Gastroesophageal sphincter (tissue), 4 donors: ENCODE data around the gene KHDRBS2. TPM values are rescaled to one million over a fixed set of nuclear protein-coding genes. Genes with fewer than 3 reads are reported as not detected.

Experiments
- ATAC-seq: fragments of 150-250 bp; one replicate; pipeline ENCODE4 v1.9.1; 2016; ENCODE audit warnings: mild to moderate bottlenecking, moderate library complexity
- H3K27ac ChIP-seq, 4 donors: fragments of 200-600 bp; sonication (generic) in 3 of 4; 1 replicate in 3 of 4; 2 replicates in 1 of 4; pipeline ENCODE4 v1.5.1; 2016 to 2019
- H3K27me3 ChIP-seq: fragments of 200-600 bp; sonication (generic); one replicate; pipeline ENCODE4 v1.5.1; 2019
- H3K36me3 ChIP-seq, 2 donors: fragments of 200-600 bp; sonication (generic); one replicate each; pipeline ENCODE4 v1.5.1; 2019; ENCODE audit warnings: control low read depth in 1 of 2
- H3K4me1 ChIP-seq, 3 donors: fragments of 200-600 bp; sonication (generic); 1 replicate in 2 of 3; 2 replicates in 1 of 3; pipeline ENCODE4 v1.5.1; 2016 to 2019; ENCODE audit warnings: control low read depth in 2 of 3
- H3K4me3 ChIP-seq, 2 donors: fragments of 200-600 bp; sonication (generic); one replicate each; pipeline ENCODE4 v1.5.1; 2019; ENCODE audit warnings: mild to moderate bottlenecking in 1 of 2, moderate library complexity in 1 of 2
- H3K9me3 ChIP-seq, 3 donors: fragments of 200-600 bp; sonication (generic); one replicate each; pipeline ENCODE4 v1.5.1; 2017 to 2019; ENCODE audit warnings: control low read depth in 2 of 3
- EP300 ChIP-seq: sonication (generic); formaldehyde crosslinking; IDR thresholded peaks from one replicate; pipeline ENCODE4 v1.6.1; 2017; ENCODE audit warnings: antibody characterized with exemption, mild to moderate bottlenecking
- POLR2A ChIP-seq, 2 donors: fragments of 450-650 bp; IDR thresholded peaks; one replicate each; pipeline ENCODE4 v1.6.1; 2017; ENCODE audit warnings: antibody characterized with exemption in 2 of 2, mild to moderate bottlenecking in 2 of 2, moderate library complexity in 1 of 2
- POLR2AphosphoS5 ChIP-seq: sonication (generic); formaldehyde crosslinking; IDR thresholded peaks from one replicate; pipeline ENCODE4 v1.6.1; 2017; ENCODE audit warnings: antibody characterized with exemption
- WGBS, 2 donors: methylation state at CpG; one replicate each; pipeline ENCODE4 v1.1.5; 2018; ENCODE audit warnings: low coverage in 1 of 2; 5-methylcytosine and 5-hydroxymethylcytosine counted together
- total RNA-seq, 4 donors: library from RNA; depleted of rRNA; stranded (reverse); fragments of >200 nt; gene quantifications; one replicate each; pipeline ENCODE4 v1.1.0, GENCODE V29; 2016
- TF ChIP-seq, protein P1 (sequence below), 4 experiments: fragments of 200-600 bp in 2 of 4; fragments of 450-650 bp in 2 of 4; sonication (generic) in 1 of 4; IDR thresholded peaks; one replicate each; pipeline ENCODE4 v1.5.1; 2017 to 2019; ENCODE audit warnings: antibody characterized with exemption in 4 of 4, mild to moderate bottlenecking in 2 of 4, moderate library complexity in 2 of 4

Gene KHDRBS2
- total RNA-seq, 4 donors from 2014 or later: 0.62 to 0.81 TPM; not detected in 2

DNA sequence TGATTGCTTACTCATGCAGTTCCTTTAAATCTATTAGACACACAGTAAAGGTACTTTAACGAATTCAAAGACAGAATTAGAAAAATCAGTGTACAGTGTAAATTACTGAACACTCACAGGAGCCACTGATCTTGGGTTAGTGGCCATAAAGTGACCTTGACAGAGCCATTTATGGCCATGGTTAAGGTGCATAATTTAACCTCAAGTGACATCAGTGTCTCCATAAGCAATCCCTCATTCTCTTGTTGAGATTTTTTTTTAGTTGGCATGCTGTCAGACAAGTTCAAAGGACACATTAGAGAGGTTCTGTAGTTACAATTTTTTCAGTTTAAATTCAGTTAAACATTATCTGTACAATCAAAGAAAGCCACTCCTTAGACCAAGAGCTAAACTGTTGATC lies 334.4 kb downstream of the KHDRBS2 start:
- Histone ChIP-seq H3K36me3 (no peaks in the 10 kb centered on the region), H3K27me3 (no peaks in the 10 kb centered on the region), H3K27ac (no peak overlapping the region), H3K4me1 (no peaks in the 10 kb centered on the region), H3K9me3 (no peaks in the 10 kb centered on the region), H3K4me3 (no peak overlapping the region)
- no peak for ATAC-seq
- WGBS, 2 donors: 44 to 77% methylated on average over 1 of the region's 1 CpG
- no peak for TF ChIP-seq EP300
- TF ChIP-seq POLR2AphosphoS5: no peak
- TF ChIP-seq, protein P1, sequence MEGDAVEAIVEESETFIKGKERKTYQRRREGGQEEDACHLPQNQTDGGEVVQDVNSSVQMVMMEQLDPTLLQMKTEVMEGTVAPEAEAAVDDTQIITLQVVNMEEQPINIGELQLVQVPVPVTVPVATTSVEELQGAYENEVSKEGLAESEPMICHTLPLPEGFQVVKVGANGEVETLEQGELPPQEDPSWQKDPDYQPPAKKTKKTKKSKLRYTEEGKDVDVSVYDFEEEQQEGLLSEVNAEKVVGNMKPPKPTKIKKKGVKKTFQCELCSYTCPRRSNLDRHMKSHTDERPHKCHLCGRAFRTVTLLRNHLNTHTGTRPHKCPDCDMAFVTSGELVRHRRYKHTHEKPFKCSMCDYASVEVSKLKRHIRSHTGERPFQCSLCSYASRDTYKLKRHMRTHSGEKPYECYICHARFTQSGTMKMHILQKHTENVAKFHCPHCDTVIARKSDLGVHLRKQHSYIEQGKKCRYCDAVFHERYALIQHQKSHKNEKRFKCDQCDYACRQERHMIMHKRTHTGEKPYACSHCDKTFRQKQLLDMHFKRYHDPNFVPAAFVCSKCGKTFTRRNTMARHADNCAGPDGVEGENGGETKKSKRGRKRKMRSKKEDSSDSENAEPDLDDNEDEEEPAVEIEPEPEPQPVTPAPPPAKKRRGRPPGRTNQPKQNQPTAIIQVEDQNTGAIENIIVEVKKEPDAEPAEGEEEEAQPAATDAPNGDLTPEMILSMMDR (IDR thresholded peaks at IDR 0.05): no peak
- TF ChIP-seq POLR2A (IDR thresholded peaks at IDR 0.05): no peak

DNA sequence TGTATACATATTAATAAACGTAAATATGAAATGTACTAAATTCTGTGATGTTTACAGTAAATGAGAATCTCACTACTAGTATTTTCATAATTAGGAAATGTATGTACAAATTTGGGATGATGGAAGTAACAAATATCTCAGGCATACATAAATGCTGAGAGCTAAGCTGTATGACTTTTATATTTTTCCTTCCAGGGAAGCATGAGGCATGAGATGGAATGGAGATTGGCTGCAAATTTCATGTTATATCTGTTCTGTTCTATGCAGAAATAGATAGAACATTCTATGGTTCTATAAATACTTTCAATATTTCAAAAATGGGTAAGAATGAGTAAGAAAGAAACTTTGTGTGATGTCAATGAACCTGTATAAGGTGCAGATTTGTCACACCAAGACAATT lies 335.2 kb downstream of the KHDRBS2 start:
- ATAC-seq: no peak
- Histone ChIP-seq H3K4me1 (no peaks in the 10 kb centered on the region), H3K36me3 (no peaks in the 10 kb centered on the region), H3K9me3 (no peaks in the 10 kb centered on the region), H3K4me3 (no peak overlapping the region), H3K27me3 (no peaks in the 10 kb centered on the region), H3K27ac (no peak overlapping the region)
- 86 to 94% methylated on average over 1 of the region's 1 CpG for WGBS, 2 donors
- TF ChIP-seq EP300: no peak
- TF ChIP-seq, protein P1 (IDR thresholded peaks at IDR 0.05): no peak
- TF ChIP-seq POLR2A (IDR thresholded peaks at IDR 0.05): no peak
- no peak for TF ChIP-seq POLR2AphosphoS5

DNA sequence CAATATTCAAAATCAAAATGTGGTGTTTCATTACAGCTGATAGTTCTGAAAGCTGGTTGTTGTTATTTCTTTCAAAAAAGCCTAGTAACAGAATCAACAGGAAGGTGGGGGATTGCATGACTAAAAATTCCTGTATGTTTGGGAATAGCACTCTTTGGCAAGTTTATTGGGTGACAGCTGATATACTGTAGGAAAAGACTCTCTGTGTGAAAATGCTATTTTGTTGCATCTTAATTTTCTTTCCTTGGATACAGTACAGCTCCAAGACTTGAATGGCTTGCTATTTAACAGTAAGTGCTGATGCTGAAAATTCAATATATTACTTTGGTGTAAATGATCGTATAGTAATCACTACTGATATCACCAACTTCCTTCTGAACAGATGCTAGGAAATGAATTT lies 336.1 kb downstream of the KHDRBS2 start:
- no peak for TF ChIP-seq POLR2A (IDR thresholded peaks at IDR 0.05)
- no peak for TF ChIP-seq EP300
- TF ChIP-seq, protein P1 (IDR thresholded peaks at IDR 0.05): no peak

DNA sequence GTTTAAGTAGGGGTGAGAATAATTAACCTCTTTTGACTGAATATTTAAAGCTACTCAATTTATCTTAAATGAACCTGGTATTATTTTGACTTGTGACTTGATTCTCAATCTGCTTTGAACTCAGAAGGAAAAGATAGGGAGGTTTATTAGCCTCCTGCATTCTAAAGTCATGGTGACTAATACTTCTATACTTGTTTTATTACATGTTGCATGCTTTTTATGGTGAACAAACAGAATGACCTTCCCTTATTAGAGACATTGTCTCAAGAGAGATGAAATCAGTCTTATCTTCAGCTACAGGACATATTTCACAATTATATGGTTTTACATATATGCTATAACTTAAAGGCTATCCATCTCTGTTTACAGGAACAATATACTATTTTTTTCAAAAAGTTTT lies 336.9 kb downstream of the KHDRBS2 start:
- Histone ChIP-seq H3K4me3 (no peak overlapping the region), H3K4me1 (no peaks in the 10 kb centered on the region), H3K27ac (no peak overlapping the region), H3K9me3 (no peaks in the 10 kb centered on the region), H3K27me3 (no peaks in the 10 kb centered on the region), H3K36me3 (no peaks in the 10 kb centered on the region)
- ATAC-seq: no peak
- TF ChIP-seq, protein P1 (IDR thresholded peaks at IDR 0.05): no peak
- TF ChIP-seq POLR2A (IDR thresholded peaks at IDR 0.05) (no peak), POLR2AphosphoS5 (no peak), EP300 (no peak)

More for the DNA sequence above, 336.1 kb downstream of the KHDRBS2 start:
- 63 to 64% methylated on average over 1 of the region's 1 CpG for WGBS, 2 donors
- no peak overlapping the region for H3K4me3 ChIP-seq
- H3K9me3 ChIP-seq: no peaks in the 10 kb centered on the region
- no peaks in the 10 kb centered on the region for H3K27me3 ChIP-seq
- ATAC-seq: no peak
- no peak overlapping the region for H3K27ac ChIP-seq
- no peaks in the 10 kb centered on the region for H3K36me3 ChIP-seq
- no peaks in the 10 kb centered on the region for H3K4me1 ChIP-seq

DNA sequence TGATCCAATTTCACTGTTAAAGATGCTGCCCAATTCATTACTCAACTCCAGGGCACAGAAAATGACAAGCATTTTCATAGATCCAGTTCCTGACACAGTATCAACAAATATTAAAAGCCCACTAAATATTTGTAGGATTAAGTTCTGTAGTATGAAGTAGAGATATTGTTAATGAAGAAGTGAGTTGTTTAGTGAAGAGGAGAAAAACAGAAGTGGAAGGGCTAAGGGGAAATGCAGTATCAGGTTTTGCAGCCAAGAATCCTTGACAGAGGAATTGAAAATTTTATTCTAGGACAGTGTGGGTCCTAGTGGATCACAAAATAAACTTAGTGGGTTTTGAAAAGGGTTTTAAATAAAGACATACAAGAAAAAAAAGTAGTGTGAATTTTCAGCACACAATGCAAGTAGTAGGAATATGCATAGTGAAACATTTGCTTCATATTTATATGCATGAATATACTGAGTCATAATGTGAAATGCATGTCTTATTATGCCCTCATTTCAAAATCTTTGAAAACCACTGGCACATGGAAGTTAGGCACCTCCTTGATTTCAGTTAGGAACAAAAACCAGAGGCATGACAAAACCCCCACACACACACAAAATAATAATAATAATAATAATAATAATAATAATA lies 338.6 kb downstream of the KHDRBS2 start:
- H3K4me1 ChIP-seq: no peaks in the 10 kb centered on the region
- ATAC-seq: no peak
- no peaks in the 10 kb centered on the region for H3K36me3 ChIP-seq
- H3K9me3 ChIP-seq: no peaks in the 10 kb centered on the region
- H3K27ac ChIP-seq: no peak overlapping the region
- no peaks in the 10 kb centered on the region for H3K27me3 ChIP-seq
- no peak overlapping the region for H3K4me3 ChIP-seq
- TF ChIP-seq, protein P1 (IDR thresholded peaks at IDR 0.05): no peak
- TF ChIP-seq POLR2A (IDR thresholded peaks at IDR 0.05): no peak
- no peak for TF ChIP-seq EP300
- no peak for TF ChIP-seq POLR2AphosphoS5
